H1 (cell line): ENCODE results near the gene KCNH4.
A peak's percentile ranks its signal among the peaks of the same experiment; 100 is the strongest.

ENCODE experiments used
- EZH2 ChIP-seq: fragments of 200-600 bp; sonication (generic); IDR thresholded peaks from 2 replicates; pipeline ENCODE4 v1.7.1; 2012; ENCODE audit warnings: low read depth, mild to moderate bottlenecking, moderate library complexity, low read length, inconsistent platforms; ENCODE audit not compliant: severe bottlenecking
- MAX ChIP-seq: IDR thresholded peaks from 2 replicates; pipeline ENCODE4 v1.6.1; 2012; ENCODE audit warnings: inconsistent platforms
- TF ChIP-seq, protein P1 (sequence below), 3 experiments: IDR thresholded peaks; 1 replicate in 2 of 3; 2 replicates in 1 of 3; pipeline versions ENCODE4 v1.5.1 to v1.6.1; 2011; ENCODE audit warnings: low read length in 3 of 3, mild to moderate bottlenecking in 3 of 3, inconsistent platforms in 2 of 3, low read depth in 1 of 3, moderate library complexity in 1 of 3; ENCODE audit not compliant: insufficient read depth in 1 of 3; ENCODE audit errors: control extremely low read depth in 1 of 3

DNA sequence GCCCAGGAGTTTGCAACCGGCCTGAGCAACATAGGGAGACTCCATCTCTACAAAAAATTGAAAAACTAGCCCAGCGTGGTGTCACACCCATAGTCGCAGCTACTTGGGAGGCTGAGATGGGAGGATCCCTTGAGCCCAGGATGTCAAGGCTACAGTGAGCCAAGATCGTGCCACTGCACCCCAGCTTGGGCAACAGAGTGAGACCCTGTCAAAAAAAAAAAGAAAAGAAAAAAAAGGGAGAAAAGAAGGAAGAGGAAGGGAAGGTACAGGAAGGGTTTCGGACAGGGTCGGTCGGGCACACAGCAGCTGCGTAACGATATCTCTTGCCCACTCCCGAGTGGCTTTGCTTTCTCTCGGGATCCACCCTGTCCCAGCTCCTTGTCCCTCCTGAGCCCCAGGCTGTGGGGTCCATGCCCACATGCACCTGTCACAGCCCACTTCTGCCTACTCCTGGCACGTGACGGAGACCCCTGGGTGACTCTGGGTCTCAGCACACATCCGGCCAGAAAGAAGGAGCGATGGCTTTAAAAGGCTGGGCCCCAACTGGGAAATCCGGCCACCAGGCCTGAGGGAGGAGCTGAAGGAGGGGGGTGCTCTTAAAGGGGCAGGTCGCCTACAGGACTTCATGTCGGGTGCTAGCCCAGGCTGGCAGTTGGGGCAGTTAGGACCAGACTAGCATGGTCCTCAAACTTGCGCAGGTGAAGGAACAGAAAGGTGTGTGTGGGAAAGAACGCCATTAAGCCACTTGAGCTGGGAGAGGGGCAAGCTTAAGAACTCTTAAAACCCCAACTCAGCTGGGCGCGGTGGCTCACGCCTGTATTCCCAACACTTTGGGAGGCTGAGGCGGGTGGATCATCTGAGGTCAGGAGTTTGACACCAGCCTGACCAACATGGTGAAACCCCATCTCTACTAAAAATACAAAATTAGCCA, 13.3 kb upstream of the KCNH4 start, which contains the start of gene GHDC:
- no peak for TF ChIP-seq EZH2
- TF ChIP-seq, protein P1, sequence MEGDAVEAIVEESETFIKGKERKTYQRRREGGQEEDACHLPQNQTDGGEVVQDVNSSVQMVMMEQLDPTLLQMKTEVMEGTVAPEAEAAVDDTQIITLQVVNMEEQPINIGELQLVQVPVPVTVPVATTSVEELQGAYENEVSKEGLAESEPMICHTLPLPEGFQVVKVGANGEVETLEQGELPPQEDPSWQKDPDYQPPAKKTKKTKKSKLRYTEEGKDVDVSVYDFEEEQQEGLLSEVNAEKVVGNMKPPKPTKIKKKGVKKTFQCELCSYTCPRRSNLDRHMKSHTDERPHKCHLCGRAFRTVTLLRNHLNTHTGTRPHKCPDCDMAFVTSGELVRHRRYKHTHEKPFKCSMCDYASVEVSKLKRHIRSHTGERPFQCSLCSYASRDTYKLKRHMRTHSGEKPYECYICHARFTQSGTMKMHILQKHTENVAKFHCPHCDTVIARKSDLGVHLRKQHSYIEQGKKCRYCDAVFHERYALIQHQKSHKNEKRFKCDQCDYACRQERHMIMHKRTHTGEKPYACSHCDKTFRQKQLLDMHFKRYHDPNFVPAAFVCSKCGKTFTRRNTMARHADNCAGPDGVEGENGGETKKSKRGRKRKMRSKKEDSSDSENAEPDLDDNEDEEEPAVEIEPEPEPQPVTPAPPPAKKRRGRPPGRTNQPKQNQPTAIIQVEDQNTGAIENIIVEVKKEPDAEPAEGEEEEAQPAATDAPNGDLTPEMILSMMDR (IDR thresholded peaks at IDR 0.05; ENCODE audit: control extremely low read depth in 1 of 3, insufficient read depth in 1 of 3, low read depth in 1 of 3, low read length in 3 of 3): no peak
- TF ChIP-seq MAX: peak; percentile 75
